WTC11 (cell line): ENCODE data around the gene AKAP10. TPM values are rescaled to one million over a fixed set of nuclear protein-coding genes. Genes with fewer than 3 reads are reported as not detected.
A peak's percentile ranks its signal among the peaks of the same experiment; 100 is the strongest.

Experiments used
- ATAC-seq: fragments of 200-7000 bp; cut with Tn5 transposase; 2 replicates; pipeline ENCODE4 v1.10.0; 2021; ENCODE audit warnings: mild to moderate bottlenecking, moderate library complexity
- CTCF ChIA-PET: fragments of 300-600 bp; sonication (Branson Sonifier 250); formaldehyde crosslinking; loops from one replicate; lab custom pipeline; 2021; ENCODE audit warnings: antibody characterized with exemption; lab: Charles Lee
- POLR2A ChIA-PET: fragments of 350-600 bp; sonication (Branson Sonifier 250); formaldehyde crosslinking; loops from one replicate; lab custom pipeline; 2021; ENCODE audit warnings: antibody characterized with exemption; lab: Charles Lee
- DNase-seq: peaks from one replicate; pipeline ENCODE4 v3.0.0; 2021; ENCODE audit warnings: low spot score
- H3K27ac Mint-ChIP-seq: 2 replicates; pipeline ENCODE4 v1.8.0; 2021; ENCODE audit warnings: mixed read lengths
- H3K27me3 Mint-ChIP-seq: 2 replicates; pipeline ENCODE4 v1.8.0; 2021; ENCODE audit warnings: low read depth, mild to moderate bottlenecking, moderate library complexity, mixed read lengths
- H3K36me3 Mint-ChIP-seq: 2 replicates; pipeline ENCODE4 v1.8.0; 2021; ENCODE audit warnings: mixed read lengths
- H3K4me1 Mint-ChIP-seq: 2 replicates; pipeline ENCODE4 v1.8.0; 2022; ENCODE audit warnings: mixed read lengths
- H3K4me3 Mint-ChIP-seq: 2 replicates; pipeline ENCODE4 v1.8.0; 2021; ENCODE audit warnings: mild to moderate bottlenecking, moderate library complexity, mixed read lengths
- H3K9me3 Mint-ChIP-seq: 2 replicates; pipeline ENCODE4 v1.8.0; 2021; ENCODE audit warnings: mixed read lengths
- CBFB ChIP-seq: sonication (generic); formaldehyde crosslinking; IDR thresholded peaks from 2 replicates; pipeline ENCODE4 v1.8.1; 2022; ENCODE audit warnings: mild to moderate bottlenecking, low read depth, missing genetic modification reagents
- ELF4 ChIP-seq: sonication (generic); formaldehyde crosslinking; IDR thresholded peaks from 2 replicates; pipeline ENCODE4 v1.8.1; 2022; ENCODE audit warnings: low read depth, mild to moderate bottlenecking, moderate library complexity, missing genetic modification reagents
- FOXJ3 ChIP-seq: sonication (generic); formaldehyde crosslinking; IDR thresholded peaks from 2 replicates; pipeline ENCODE4 v1.9.0; 2021; ENCODE audit warnings: missing genetic modification reagents, mild to moderate bottlenecking, borderline replicate concordance
- GABPB1 ChIP-seq: sonication (generic); formaldehyde crosslinking; IDR thresholded peaks from 2 replicates; pipeline ENCODE4 v1.8.1; 2023; ENCODE audit warnings: mild to moderate bottlenecking, missing genetic modification reagents
- NFE2L1 ChIP-seq: sonication (generic); formaldehyde crosslinking; IDR thresholded peaks from 2 replicates; pipeline ENCODE4 v1.8.1; 2023; ENCODE audit warnings: missing genetic modification reagents
- NFYB ChIP-seq: sonication (generic); formaldehyde crosslinking; conservative IDR thresholded peaks from 2 replicates; pipeline ENCODE4 v1.8.0; 2022; ENCODE audit warnings: low read depth, missing genetic modification reagents
- OVOL2 ChIP-seq: fragments of 250-450 bp; sonication (Bioruptor Pico); IDR thresholded peaks from 2 replicates; pipeline ENCODE4 v1.9.0; 2021; ENCODE audit warnings: mild to moderate bottlenecking, borderline replicate concordance
- ZNF121 ChIP-seq: sonication (generic); formaldehyde crosslinking; IDR thresholded peaks from 2 replicates; pipeline ENCODE4 v1.8.0; 2023; ENCODE audit warnings: missing genetic modification reagents
- ZNF138 ChIP-seq: sonication (generic); formaldehyde crosslinking; conservative IDR thresholded peaks from 2 replicates; pipeline ENCODE4 v1.8.1; 2022; ENCODE audit warnings: mild to moderate bottlenecking, moderate library complexity, missing genetic modification reagents
- ZNF219 ChIP-seq: sonication (generic); formaldehyde crosslinking; IDR thresholded peaks from 2 replicates; pipeline ENCODE4 v1.8.0; 2023; ENCODE audit warnings: missing genetic modification reagents, mild to moderate bottlenecking, borderline replicate concordance
- total RNA-seq: library from RNA; stranded (reverse); gene quantifications from 3 replicates; pipeline ENCODE4 v1.2.3, GENCODE V29; 2021
- TF ChIP-seq, protein P1 (sequence below): sonication (generic); formaldehyde crosslinking; IDR thresholded peaks from 2 replicates; pipeline ENCODE4 v1.8.1; 2022; ENCODE audit warnings: low read depth, missing genetic modification reagents, borderline replicate concordance
- TF ChIP-seq, protein P2 (sequence below): sonication (generic); formaldehyde crosslinking; IDR thresholded peaks from 2 replicates; pipeline ENCODE4 v1.8.1; 2022; ENCODE audit warnings: low read depth, mild to moderate bottlenecking, moderate library complexity, missing genetic modification reagents, borderline replicate concordance
- TF ChIP-seq, protein P3 (sequence below): fragments of 250-450 bp; sonication (Bioruptor Pico); conservative IDR thresholded peaks from 2 replicates; pipeline ENCODE4 v1.9.0; 2021; ENCODE audit warnings: mild to moderate bottlenecking
- TF ChIP-seq, protein P4 (sequence below): sonication (generic); formaldehyde crosslinking; IDR thresholded peaks from 2 replicates; pipeline ENCODE4 v1.8.1; 2023; ENCODE audit warnings: mild to moderate bottlenecking, missing genetic modification reagents
- TF ChIP-seq, protein P5 (sequence below): sonication (generic); formaldehyde crosslinking; IDR thresholded peaks from 2 replicates; pipeline ENCODE4 v1.8.1; 2023; ENCODE audit warnings: mild to moderate bottlenecking, moderate library complexity, missing genetic modification reagents
- TF ChIP-seq, protein P6 (sequence below): sonication (generic); formaldehyde crosslinking; IDR thresholded peaks from 2 replicates; pipeline ENCODE4 v1.8.0; 2022; ENCODE audit warnings: mild to moderate bottlenecking, missing genetic modification reagents
- TF ChIP-seq, protein P7 (sequence below): sonication (generic); formaldehyde crosslinking; IDR thresholded peaks from 2 replicates; pipeline ENCODE4 v1.8.0; 2022; ENCODE audit warnings: mild to moderate bottlenecking, missing genetic modification reagents

AKAP10 gene
- total RNA-seq, 1 experiment from 2014 or later = 29.9 TPM

DNA sequence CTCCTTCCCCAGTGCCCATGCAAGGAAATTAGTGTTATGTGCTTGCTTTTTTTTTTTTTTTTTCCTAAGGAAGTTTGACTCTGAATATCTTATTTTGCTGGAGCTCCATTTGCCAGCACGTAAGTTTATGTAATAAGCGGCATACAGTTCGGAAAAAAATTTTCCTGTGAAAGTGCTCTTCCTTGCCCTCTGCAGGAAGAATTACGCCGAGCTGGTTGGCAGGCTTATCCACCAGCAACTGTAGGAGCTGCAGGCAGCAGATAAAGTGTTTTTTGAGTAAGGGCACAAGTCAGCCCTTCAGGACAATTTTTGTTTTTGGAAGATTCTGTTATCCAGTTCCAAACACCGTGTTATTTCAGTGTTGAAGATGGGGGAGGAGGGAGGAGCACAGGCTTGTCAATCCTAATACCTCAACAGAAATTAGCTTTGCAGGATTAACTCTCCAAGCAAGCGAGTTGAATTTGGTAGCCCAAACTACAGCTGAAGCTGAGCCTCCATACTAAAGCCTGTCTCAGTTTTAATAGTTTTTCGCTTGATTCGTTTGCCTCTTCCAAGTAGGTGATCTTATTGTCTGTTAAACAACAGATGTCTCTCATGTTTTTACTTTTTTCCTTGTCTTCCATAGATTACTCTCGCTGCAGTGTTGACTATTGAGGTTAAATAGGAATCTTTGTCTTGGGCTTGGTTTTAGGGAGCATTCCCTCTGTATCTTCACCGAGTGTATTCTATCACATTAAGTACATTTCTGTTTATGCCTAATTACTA, 32.7 kb upstream of the AKAP10 start:
- DNase-seq (peak; percentile 28), ATAC-seq (peak; percentile 4; the same call in 1 of the 2 replicates)
- Mint-ChIP-seq H3K4me3 (peak overlapping the region; percentile 86), H3K27ac (no peak overlapping the region), H3K9me3 (no peaks in the 10 kb centered on the region), H3K4me1 (peaks cover 15% of the 10 kb centered on the region), H3K36me3 (no peaks in the 10 kb centered on the region), H3K27me3 (peaks cover 44% of the 10 kb centered on the region)
- TF ChIP-seq ZNF219 (CRISPR knock-in tag) (no peak), CBFB (no peak), OVOL2 (CRISPR knock-in tag) (no peak), NFYB (CRISPR knock-in tag) (no peak), ZNF138 (CRISPR knock-in tag) (no peak), GABPB1 (CRISPR knock-in tag) (no peak), ELF4 (CRISPR knock-in tag) (no peak), FOXJ3 (CRISPR knock-in tag) (no peak), NFE2L1 (CRISPR knock-in tag) (no peak), ZNF121 (CRISPR knock-in tag) (no peak)
- TF ChIP-seq, protein P1, sequence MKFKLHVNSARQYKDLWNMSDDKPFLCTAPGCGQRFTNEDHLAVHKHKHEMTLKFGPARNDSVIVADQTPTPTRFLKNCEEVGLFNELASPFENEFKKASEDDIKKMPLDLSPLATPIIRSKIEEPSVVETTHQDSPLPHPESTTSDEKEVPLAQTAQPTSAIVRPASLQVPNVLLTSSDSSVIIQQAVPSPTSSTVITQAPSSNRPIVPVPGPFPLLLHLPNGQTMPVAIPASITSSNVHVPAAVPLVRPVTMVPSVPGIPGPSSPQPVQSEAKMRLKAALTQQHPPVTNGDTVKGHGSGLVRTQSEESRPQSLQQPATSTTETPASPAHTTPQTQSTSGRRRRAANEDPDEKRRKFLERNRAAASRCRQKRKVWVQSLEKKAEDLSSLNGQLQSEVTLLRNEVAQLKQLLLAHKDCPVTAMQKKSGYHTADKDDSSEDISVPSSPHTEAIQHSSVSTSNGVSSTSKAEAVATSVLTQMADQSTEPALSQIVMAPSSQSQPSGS (CRISPR knock-in tag) = no peak
- TF ChIP-seq, protein P2, sequence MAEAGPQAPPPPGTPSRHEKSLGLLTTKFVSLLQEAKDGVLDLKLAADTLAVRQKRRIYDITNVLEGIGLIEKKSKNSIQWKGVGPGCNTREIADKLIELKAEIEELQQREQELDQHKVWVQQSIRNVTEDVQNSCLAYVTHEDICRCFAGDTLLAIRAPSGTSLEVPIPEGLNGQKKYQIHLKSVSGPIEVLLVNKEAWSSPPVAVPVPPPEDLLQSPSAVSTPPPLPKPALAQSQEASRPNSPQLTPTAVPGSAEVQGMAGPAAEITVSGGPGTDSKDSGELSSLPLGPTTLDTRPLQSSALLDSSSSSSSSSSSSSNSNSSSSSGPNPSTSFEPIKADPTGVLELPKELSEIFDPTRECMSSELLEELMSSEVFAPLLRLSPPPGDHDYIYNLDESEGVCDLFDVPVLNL (CRISPR knock-in tag) = no peak
- TF ChIP-seq, protein P3, sequence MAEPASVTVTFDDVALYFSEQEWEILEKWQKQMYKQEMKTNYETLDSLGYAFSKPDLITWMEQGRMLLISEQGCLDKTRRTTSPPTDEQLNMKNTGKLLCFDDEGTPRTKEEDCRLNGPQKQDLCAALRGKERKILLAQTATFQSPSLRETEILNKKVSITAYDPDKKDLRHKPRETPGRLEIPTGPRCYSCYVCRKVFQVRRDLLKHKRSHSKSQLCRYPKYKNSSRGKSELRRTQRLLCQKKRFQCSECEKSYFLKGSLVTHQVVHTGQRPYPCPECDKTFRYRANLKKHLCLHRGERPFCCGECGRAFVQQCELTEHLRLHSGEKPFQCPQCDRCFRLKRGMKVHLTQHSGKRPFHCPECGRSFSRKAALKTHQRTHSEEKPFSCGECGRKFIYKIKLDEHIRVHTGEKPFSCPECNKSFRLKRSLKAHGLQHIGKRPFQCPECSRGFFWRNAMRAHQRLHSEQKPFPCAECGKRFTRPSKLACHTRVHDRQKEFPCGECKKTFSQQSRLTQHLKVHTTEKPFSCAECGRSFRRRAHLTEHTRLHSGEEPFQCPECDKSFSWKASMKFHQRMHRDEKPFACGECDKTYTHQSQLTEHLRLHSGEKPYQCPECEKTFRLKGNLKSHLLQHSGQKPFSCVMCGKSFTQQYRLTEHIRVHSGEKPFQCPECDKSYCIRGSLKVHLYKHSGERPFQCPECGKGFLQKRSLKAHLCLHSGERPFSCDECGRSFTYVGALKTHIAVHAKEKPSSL (CRISPR knock-in tag) = no peak
- TF ChIP-seq, protein P4, sequence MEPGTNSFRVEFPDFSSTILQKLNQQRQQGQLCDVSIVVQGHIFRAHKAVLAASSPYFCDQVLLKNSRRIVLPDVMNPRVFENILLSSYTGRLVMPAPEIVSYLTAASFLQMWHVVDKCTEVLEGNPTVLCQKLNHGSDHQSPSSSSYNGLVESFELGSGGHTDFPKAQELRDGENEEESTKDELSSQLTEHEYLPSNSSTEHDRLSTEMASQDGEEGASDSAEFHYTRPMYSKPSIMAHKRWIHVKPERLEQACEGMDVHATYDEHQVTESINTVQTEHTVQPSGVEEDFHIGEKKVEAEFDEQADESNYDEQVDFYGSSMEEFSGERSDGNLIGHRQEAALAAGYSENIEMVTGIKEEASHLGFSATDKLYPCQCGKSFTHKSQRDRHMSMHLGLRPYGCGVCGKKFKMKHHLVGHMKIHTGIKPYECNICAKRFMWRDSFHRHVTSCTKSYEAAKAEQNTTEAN (CRISPR knock-in tag) = no peak
- TF ChIP-seq, protein P5, sequence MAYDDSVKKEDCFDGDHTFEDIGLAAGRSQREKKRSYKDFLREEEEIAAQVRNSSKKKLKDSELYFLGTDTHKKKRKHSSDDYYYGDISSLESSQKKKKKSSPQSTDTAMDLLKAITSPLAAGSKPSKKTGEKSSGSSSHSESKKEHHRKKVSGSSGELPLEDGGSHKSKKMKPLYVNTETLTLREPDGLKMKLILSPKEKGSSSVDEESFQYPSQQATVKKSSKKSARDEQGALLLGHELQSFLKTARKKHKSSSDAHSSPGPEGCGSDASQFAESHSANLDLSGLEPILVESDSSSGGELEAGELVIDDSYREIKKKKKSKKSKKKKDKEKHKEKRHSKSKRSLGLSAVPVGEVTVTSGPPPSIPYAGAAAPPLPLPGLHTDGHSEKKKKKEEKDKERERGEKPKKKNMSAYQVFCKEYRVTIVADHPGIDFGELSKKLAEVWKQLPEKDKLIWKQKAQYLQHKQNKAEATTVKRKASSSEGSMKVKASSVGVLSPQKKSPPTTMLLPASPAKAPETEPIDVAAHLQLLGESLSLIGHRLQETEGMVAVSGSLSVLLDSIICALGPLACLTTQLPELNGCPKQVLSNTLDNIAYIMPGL (CRISPR knock-in tag) = no peak
- TF ChIP-seq, protein P6, sequence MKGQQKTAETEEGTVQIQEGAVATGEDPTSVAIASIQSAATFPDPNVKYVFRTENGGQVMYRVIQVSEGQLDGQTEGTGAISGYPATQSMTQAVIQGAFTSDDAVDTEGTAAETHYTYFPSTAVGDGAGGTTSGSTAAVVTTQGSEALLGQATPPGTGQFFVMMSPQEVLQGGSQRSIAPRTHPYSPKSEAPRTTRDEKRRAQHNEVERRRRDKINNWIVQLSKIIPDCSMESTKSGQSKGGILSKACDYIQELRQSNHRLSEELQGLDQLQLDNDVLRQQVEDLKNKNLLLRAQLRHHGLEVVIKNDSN (CRISPR knock-in tag) = no peak
- TF ChIP-seq, protein P7, sequence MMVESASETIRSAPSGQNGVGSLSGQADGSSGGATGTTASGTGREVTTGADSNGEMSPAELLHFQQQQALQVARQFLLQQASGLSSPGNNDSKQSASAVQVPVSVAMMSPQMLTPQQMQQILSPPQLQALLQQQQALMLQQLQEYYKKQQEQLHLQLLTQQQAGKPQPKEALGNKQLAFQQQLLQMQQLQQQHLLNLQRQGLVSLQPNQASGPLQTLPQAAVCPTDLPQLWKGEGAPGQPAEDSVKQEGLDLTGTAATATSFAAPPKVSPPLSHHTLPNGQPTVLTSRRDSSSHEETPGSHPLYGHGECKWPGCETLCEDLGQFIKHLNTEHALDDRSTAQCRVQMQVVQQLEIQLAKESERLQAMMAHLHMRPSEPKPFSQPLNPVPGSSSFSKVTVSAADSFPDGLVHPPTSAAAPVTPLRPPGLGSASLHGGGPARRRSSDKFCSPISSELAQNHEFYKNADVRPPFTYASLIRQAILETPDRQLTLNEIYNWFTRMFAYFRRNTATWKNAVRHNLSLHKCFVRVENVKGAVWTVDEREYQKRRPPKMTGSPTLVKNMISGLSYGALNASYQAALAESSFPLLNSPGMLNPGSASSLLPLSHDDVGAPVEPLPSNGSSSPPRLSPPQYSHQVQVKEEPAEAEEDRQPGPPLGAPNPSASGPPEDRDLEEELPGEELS (CRISPR knock-in tag) = no peak
- ChIA-PET POLR2A (interaction anchor here (0.6 to 0.9 kb wide), 5 partner anchors 63 to 579 kb away, joined by 3 to 7 read pairs (median 5); no protein-coding TSS in a partner anchor), CTCF (interaction anchor here (0.5 to 3.3 kb wide), 34 partner anchors 13 to 1228 kb away, joined by 3 to 52 read pairs (median 4); partner anchors contain the start of genes B9D1, MAPK7 and ULK2)
